Mesenchymal stem cell (in vitro differentiated cells and primary cell): ENCODE measurements around the gene SCAF8.
A peak's percentile ranks its signal among the peaks of the same experiment; 100 is the strongest.

ENCODE experiments used
- DNase-seq: peaks from one replicate; pipeline ENCODE4 v3.0.0-alpha.2; 2013
- H2AFZ ChIP-seq: one replicate; pipeline ENCODE4 v1.6.1; 2013; ENCODE audit warnings: low read depth, mild to moderate bottlenecking, control low read depth, inconsistent platforms, low read length, moderate library complexity
- H2AK5ac ChIP-seq: 2 replicates; pipeline ENCODE4 v1.6.1; 2013; ENCODE audit warnings: low read length, moderate library complexity, mild to moderate bottlenecking, inconsistent platforms; ENCODE audit not compliant: severe bottlenecking
- H2BK120ac ChIP-seq: one replicate; pipeline ENCODE4 v1.6.1; 2013; ENCODE audit warnings: low read depth, mild to moderate bottlenecking, inconsistent platforms, low read length, moderate library complexity
- H2BK12ac ChIP-seq, 2 experiments: one replicate each; pipeline ENCODE4 v1.6.1; 2013; ENCODE audit warnings: inconsistent platforms in 2 of 2, low read length in 2 of 2, mild to moderate bottlenecking in 2 of 2, moderate library complexity in 2 of 2, control low read depth in 1 of 2
- H2BK15ac ChIP-seq: one replicate; pipeline ENCODE4 v1.6.1; 2013; ENCODE audit warnings: mild to moderate bottlenecking, low read depth, inconsistent platforms; ENCODE audit not compliant: poor library complexity, severe bottlenecking
- H2BK5ac ChIP-seq: 2 replicates; pipeline ENCODE4 v1.6.1; 2013; ENCODE audit warnings: low read depth, mild to moderate bottlenecking, low read length, control low read depth, inconsistent platforms; ENCODE audit not compliant: poor library complexity, severe bottlenecking
- H3K14ac ChIP-seq, 2 experiments: one replicate each; pipeline ENCODE4 v1.6.1; 2013; ENCODE audit warnings: inconsistent platforms in 2 of 2, low read length in 2 of 2, control low read depth in 1 of 2, mild to moderate bottlenecking in 1 of 2, moderate library complexity in 1 of 2
- H3K18ac ChIP-seq, 2 experiments: one replicate each; pipeline ENCODE4 v1.6.1; 2013; ENCODE audit warnings: inconsistent platforms in 2 of 2, low read length in 2 of 2, control low read depth in 1 of 2, low read depth in 1 of 2, mild to moderate bottlenecking in 1 of 2
- H3K23ac ChIP-seq, 2 experiments: one replicate each; pipeline ENCODE4 v1.6.1; 2013; ENCODE audit warnings: inconsistent platforms in 2 of 2, low read length in 2 of 2, mild to moderate bottlenecking in 2 of 2, moderate library complexity in 2 of 2, control low read depth in 1 of 2
- H3K27ac ChIP-seq: 2 replicates; pipeline ENCODE4 v1.5.1; 2013; ENCODE audit warnings: mild to moderate bottlenecking, moderate library complexity, low read length, control low read depth, inconsistent platforms; ENCODE audit not compliant: poor library complexity, severe bottlenecking
- H3K27me3 ChIP-seq, 2 experiments: 2 replicates each; pipeline versions ENCODE4 v1.6.1 to v1.7.0; 2013; ENCODE audit warnings: low read length in 2 of 2, mild to moderate bottlenecking in 2 of 2, moderate library complexity in 2 of 2, control low read depth in 1 of 2, inconsistent platforms in 1 of 2; ENCODE audit not compliant: control insufficient read depth in 1 of 2, insufficient read depth in 1 of 2
- H3K36me3 ChIP-seq, 2 experiments: 2 replicates each; pipeline versions ENCODE4 v1.6.1 to v1.7.0; 2013; ENCODE audit warnings: low read length in 2 of 2, control low read depth in 1 of 2, inconsistent platforms in 1 of 2, low read depth in 1 of 2, mild to moderate bottlenecking in 1 of 2; ENCODE audit not compliant: insufficient read depth in 2 of 2, control insufficient read depth in 1 of 2
- H3K4ac ChIP-seq, 2 experiments: one replicate each; pipeline ENCODE4 v1.6.1; 2013; ENCODE audit warnings: inconsistent platforms in 2 of 2, low read length in 2 of 2, mild to moderate bottlenecking in 2 of 2, moderate library complexity in 2 of 2, control low read depth in 1 of 2, low read depth in 1 of 2
- H3K4me1 ChIP-seq: 2 replicates; pipeline ENCODE4 v1.6.1; 2013; ENCODE audit warnings: low read depth, low read length, control low read depth; ENCODE audit not compliant: control insufficient read depth, insufficient read depth
- H3K4me2 ChIP-seq: 2 replicates; pipeline ENCODE4 v1.6.1; 2013; ENCODE audit warnings: low read length, mild to moderate bottlenecking, inconsistent platforms; ENCODE audit not compliant: poor library complexity, severe bottlenecking
- H3K4me3 ChIP-seq, 2 experiments: 2 replicates each; pipeline versions ENCODE4 v1.5.1 to v1.7.0; 2013; ENCODE audit warnings: low read length in 2 of 2, mild to moderate bottlenecking in 2 of 2, control low read depth in 1 of 2, low read depth in 1 of 2; ENCODE audit not compliant: insufficient read depth in 1 of 2
- H3K79me1 ChIP-seq: replicated peaks from 2 replicates; pipeline ENCODE4 v1.6.1; 2013; ENCODE audit warnings: mild to moderate bottlenecking, control low read depth, low read length, inconsistent platforms; ENCODE audit not compliant: poor library complexity, severe bottlenecking
- H3K9ac ChIP-seq: 2 replicates; pipeline ENCODE4 v1.7.0; 2013; ENCODE audit warnings: mild to moderate bottlenecking, low read length, moderate library complexity
- H3K9me3 ChIP-seq: 2 replicates; pipeline ENCODE4 v1.7.0; 2013; ENCODE audit warnings: mild to moderate bottlenecking, low read length; ENCODE audit not compliant: control insufficient read depth
- H4K8ac ChIP-seq: one replicate; pipeline ENCODE4 v1.6.1; 2013; ENCODE audit warnings: inconsistent platforms, mild to moderate bottlenecking, low read length, moderate library complexity
- H4K91ac ChIP-seq: one replicate; pipeline ENCODE4 v1.6.1; 2013; ENCODE audit warnings: mild to moderate bottlenecking, low read length, inconsistent platforms
- WGBS: methylation state at CpG from one replicate; pipeline ENCODE4 v1.1.7; 2013; ENCODE audit warnings: mixed read lengths; 5-methylcytosine and 5-hydroxymethylcytosine counted together

SCAF8 gene

DNA sequence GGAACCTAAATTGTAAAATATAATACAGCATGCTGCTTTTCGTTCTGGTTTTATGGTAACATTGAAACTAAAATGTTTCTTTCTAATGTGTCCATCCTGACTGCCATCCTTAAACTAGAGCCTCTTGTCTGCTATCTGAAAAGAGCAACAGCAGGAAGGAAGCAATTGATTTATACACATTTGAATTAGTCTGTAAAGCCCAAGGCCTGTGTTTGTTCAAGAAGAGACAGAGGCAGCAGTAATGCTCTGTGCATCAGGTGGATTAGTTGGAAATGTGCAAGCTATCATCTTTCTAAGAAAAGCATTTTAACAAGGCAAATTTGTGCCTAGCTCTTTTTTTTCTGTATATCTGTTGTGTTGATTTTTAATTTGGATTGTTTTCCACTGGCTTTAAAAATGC, 128.6 kb downstream of the SCAF8 start:
- Histone ChIP-seq H3K18ac (no peak overlapping the region), H3K4me1 (peaks cover 6% of the 10 kb centered on the region), H3K9me3 (no peaks in the 10 kb centered on the region), H3K27me3 (no peaks in the 10 kb centered on the region), H2BK12ac (no peak overlapping the region), H3K4ac (no peak overlapping the region), H3K23ac (no peak overlapping the region), H3K36me3 (peaks cover 0 to 4% of the 10 kb centered on the region in 2 experiments), H2AFZ (no peak overlapping the region), H3K14ac (no peak overlapping the region), H2AK5ac (no peak overlapping the region), H3K4me3 (no peak overlapping the region), H2BK120ac (no peak overlapping the region), H2BK5ac (no peak overlapping the region), H2BK15ac (no peak overlapping the region), H4K8ac (no peak overlapping the region), H4K91ac (no peak overlapping the region), H3K27ac (no peak overlapping the region), H3K4me2 (no peak overlapping the region), H3K79me1 (peaks cover 15% of the 10 kb centered on the region), H3K9ac (no peak overlapping the region)
- DNase-seq = no peak
- WGBS = 67% methylated on average over 1 of the region's 1 CpG

DNA sequence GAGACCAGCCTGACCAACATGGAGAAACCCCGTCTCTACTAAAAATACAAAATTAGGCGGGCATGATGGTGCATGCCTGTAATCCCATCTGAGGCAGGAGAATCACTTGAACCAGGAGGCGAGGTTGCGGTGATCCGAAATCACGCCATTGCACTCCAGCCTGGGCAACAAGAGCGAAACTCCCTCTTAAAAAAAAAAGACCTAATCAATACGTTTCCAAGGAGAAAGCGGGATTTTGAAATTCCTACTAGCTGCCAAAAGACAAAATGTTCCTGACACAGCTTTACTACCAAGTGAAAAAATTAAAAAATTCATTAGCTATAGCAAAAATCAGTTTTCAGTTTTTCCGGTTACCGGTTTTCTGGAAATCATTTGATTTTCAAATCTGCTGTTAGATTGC, 129.3 kb downstream of the SCAF8 start:
- Histone ChIP-seq H3K36me3 (no peaks in the 10 kb centered on the region), H3K14ac (no peak overlapping the region), H3K18ac (no peak overlapping the region), H4K8ac (no peak overlapping the region), H2BK12ac (no peak overlapping the region), H2AK5ac (no peak overlapping the region), H3K4me3 (no peak overlapping the region), H3K4me1 (peaks cover 6% of the 10 kb centered on the region), H4K91ac (no peak overlapping the region), H3K79me1 (peaks cover 17% of the 10 kb centered on the region), H3K4ac (no peak overlapping the region), H3K4me2 (no peak overlapping the region), H2BK5ac (no peak overlapping the region), H2BK120ac (no peak overlapping the region), H2AFZ (no peak overlapping the region), H3K23ac (no peak overlapping the region), H3K9me3 (no peaks in the 10 kb centered on the region), H3K9ac (no peak overlapping the region), H3K27ac (no peak overlapping the region), H2BK15ac (no peak overlapping the region), H3K27me3 (no peaks in the 10 kb centered on the region)
- DNase-seq = no peak
- WGBS = 99% methylated on average over 11 of the region's 11 CpGs

DNA sequence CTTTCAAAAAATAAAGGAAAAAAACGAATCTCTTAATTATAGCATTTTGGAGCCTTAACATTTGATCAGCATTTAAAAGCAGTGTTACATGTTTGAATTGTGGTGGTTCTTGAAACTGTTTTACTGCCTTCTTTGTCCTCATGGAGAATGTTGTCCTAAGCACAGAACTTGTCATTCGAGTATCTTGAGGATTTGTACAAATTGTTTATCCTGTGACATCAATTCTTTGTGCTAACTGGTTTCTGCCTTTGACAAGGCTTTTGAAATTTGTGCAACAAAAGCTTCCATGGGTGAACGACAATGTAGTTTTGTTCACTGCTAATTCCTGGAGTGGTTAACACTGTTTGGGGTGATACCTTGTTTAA, 130.8 kb downstream of the SCAF8 start:
- WGBS = 70% methylated on average over 2 of the region's 3 CpGs
- H4K91ac ChIP-seq = no peak overlapping the region
- H3K27ac ChIP-seq = no peak overlapping the region

DNA sequence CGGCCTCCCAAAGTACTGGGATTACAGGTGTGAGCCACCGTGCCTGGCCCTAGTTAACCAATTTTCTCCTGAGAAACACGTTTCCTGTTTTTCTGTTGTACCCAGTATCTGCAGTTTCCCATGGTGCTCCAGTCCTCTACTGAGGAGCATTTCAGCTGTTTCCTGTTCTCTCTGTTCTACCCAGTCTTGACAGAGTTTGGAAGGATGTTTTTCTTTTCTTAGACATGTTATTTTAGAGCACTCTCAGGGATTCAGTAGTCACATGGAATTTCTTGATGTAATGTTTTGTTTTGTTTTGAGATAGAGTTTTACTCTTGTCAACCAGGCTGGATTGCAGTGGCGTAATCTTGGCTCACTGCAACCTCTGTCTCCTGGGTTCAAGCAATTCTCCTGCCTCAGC, 132.1 kb downstream of the SCAF8 start:
- Histone ChIP-seq H2AFZ (no peak overlapping the region), H3K27ac (peak overlapping the region; percentile 32), H2AK5ac (no peak overlapping the region), H2BK12ac (no peak overlapping the region), H3K4ac (no peak overlapping the region), H3K27me3 (no peaks in the 10 kb centered on the region), H3K9ac (no peak overlapping the region), H4K8ac (no peak overlapping the region), H2BK120ac (no peak overlapping the region), H3K4me3 (no peak overlapping the region), H3K4me2 (no peak overlapping the region), H3K4me1 (peaks cover 6% of the 10 kb centered on the region), H4K91ac (no peak overlapping the region), H3K23ac (no peak overlapping the region), H3K79me1 (peaks cover 18% of the 10 kb centered on the region), H3K36me3 (no peaks in the 10 kb centered on the region), H2BK15ac (no peak overlapping the region), H3K9me3 (no peaks in the 10 kb centered on the region), H3K18ac (no peak overlapping the region), H3K14ac (no peak overlapping the region), H2BK5ac (no peak overlapping the region)
- WGBS = 100% methylated on average over 4 of the region's 4 CpGs
- DNase-seq = peak; percentile 18

More for the DNA sequence above, 130.8 kb downstream of the SCAF8 start:
- DNase-seq = no peak
- H2AFZ ChIP-seq = no peak overlapping the region
- peaks cover 21% of the 10 kb centered on the region for H3K79me1 ChIP-seq
- no peak overlapping the region for H3K23ac ChIP-seq
- no peaks in the 10 kb centered on the region for H3K36me3 ChIP-seq
- no peak overlapping the region for H3K14ac ChIP-seq
- H2BK15ac ChIP-seq = no peak overlapping the region
- no peak overlapping the region for H3K18ac ChIP-seq
- no peak overlapping the region for H2BK12ac ChIP-seq
- no peak overlapping the region for H3K9ac ChIP-seq
- H4K8ac ChIP-seq = no peak overlapping the region
- peaks cover 6% of the 10 kb centered on the region for H3K4me1 ChIP-seq
- H2BK5ac ChIP-seq = no peak overlapping the region
- H3K4me2 ChIP-seq = no peak overlapping the region
- H3K4me3 ChIP-seq = no peak overlapping the region
- no peak overlapping the region for H3K4ac ChIP-seq
- no peak overlapping the region for H2BK120ac ChIP-seq
- no peaks in the 10 kb centered on the region for H3K27me3 ChIP-seq
- H2AK5ac ChIP-seq = no peak overlapping the region
- H3K9me3 ChIP-seq = no peaks in the 10 kb centered on the region
